GM12878 (cell line): ENCODE data around the gene TMTC1. TPM values are rescaled to one million over a fixed set of nuclear protein-coding genes. Genes with fewer than 3 reads are reported as not detected.

ENCODE experiments used
- ATAC-seq: fragments of 200-7000 bp; cut with Tn5 transposase; 3 replicates; pipeline ENCODE4 v1.9.1; 2020; ENCODE audit warnings: mild to moderate bottlenecking, moderate library complexity
- BruUV-seq: library from RNA; stranded (reverse); fragments of 400-500 nt; replicated peaks from 2 replicates; lab custom pipeline; 2021; lab: Mats Ljungman, UMichigan
- CTCF ChIA-PET: fragments of 300-600 bp; sonication (Branson Sonifier 250); formaldehyde crosslinking; extraction: SDS; loops from one replicate; lab custom pipeline; 2021; ENCODE audit warnings: inconsistent platforms; lab: Yijun Ruan, JAX
- POLR2A ChIA-PET: fragments of 350-600 bp; formaldehyde crosslinking; extraction: SDS; loops from one replicate; lab custom pipeline; 2021; ENCODE audit warnings: inconsistent platforms; lab: Charles Lee
- RAD21 ChIA-PET: fragments of 300-600 bp; sonication (Branson Sonifier 250); formaldehyde crosslinking; loops from one replicate; lab custom pipeline; 2023; ENCODE audit warnings: antibody characterized with exemption; ENCODE audit not compliant: unreplicated experiment; lab: Charles Lee
- SMC1A ChIA-PET: fragments of 300-600 bp; sonication (Branson Sonifier 250); formaldehyde crosslinking; loops from one replicate; lab custom pipeline; 2023; ENCODE audit not compliant: unreplicated experiment, uncharacterized antibody; lab: Charles Lee
- DNase-seq: peaks from one replicate; pipeline ENCODE4 v3.0.0-alpha.2; 2011; ENCODE audit warnings: low read depth, low spot score
- FAIRE-seq: peaks from 3 replicates; lab custom pipeline; 2011; peaks lifted over from hg19 to GRCh38; lab: Jason Lieb, UNC
- H2AFZ ChIP-seq: 2 replicates; pipeline ENCODE4 v1.6.0; 2011; ENCODE audit warnings: low read depth, low read length, control low read depth; ENCODE audit not compliant: control insufficient read depth
- H3K27ac ChIP-seq: 2 replicates; pipeline ENCODE4 v1.5.1; 2011; ENCODE audit warnings: control low read depth; ENCODE audit not compliant: control insufficient read depth, insufficient read depth
- H3K27me3 ChIP-seq, 2 experiments: replicated peaks in 1 of 2; 2 replicates each; pipeline versions ENCODE4 v1.6.0 to v1.6.1; 2011; ENCODE audit warnings: low read length in 1 of 2; ENCODE audit not compliant: control insufficient read depth in 2 of 2, insufficient read depth in 2 of 2
- H3K36me3 ChIP-seq, 2 experiments: 2 replicates each; pipeline ENCODE4 v1.5.1; 2011; ENCODE audit warnings: low read length in 1 of 2; ENCODE audit not compliant: control insufficient read depth in 2 of 2, insufficient read depth in 2 of 2
- H3K4me1 ChIP-seq: 2 replicates; pipeline ENCODE4 v1.6.1; 2011; ENCODE audit warnings: mild to moderate bottlenecking, low read length, moderate library complexity, mixed read lengths; ENCODE audit not compliant: control insufficient read depth, insufficient read depth
- H3K4me2 ChIP-seq: 2 replicates; pipeline ENCODE4 v1.6.0; 2011; ENCODE audit warnings: control low read depth; ENCODE audit not compliant: control insufficient read depth, insufficient read depth
- H3K4me3 ChIP-seq: fragments of 200-600 bp; sonication (generic); 2 replicates; pipeline ENCODE4 v1.5.1; 2016
- H3K79me2 ChIP-seq: 2 replicates; pipeline ENCODE4 v1.6.0; 2011; ENCODE audit warnings: low read length; ENCODE audit not compliant: control insufficient read depth, insufficient read depth
- H3K9ac ChIP-seq: 2 replicates; pipeline ENCODE4 v1.8.0; 2011; ENCODE audit warnings: low read length, control low read depth, mixed read lengths; ENCODE audit not compliant: control insufficient read depth, insufficient read depth
- H3K9me3 ChIP-seq: replicated peaks from 3 replicates; pipeline ENCODE4 v1.5.1; 2011; ENCODE audit warnings: mild to moderate bottlenecking, low read length; ENCODE audit not compliant: control insufficient read depth, insufficient read depth
- H4K20me1 ChIP-seq: 2 replicates; pipeline ENCODE4 v1.6.0; 2011; ENCODE audit not compliant: control insufficient read depth, insufficient read depth
- CHD2 ChIP-seq: IDR thresholded peaks from 2 replicates; pipeline ENCODE4 v1.6.1; 2011; ENCODE audit warnings: low read depth, low read length, improper control_type of control experiment, borderline replicate concordance
- ESRRA ChIP-seq: IDR thresholded peaks from 2 replicates; pipeline ENCODE4 v1.6.1; 2012; ENCODE audit warnings: mild to moderate bottlenecking, low read length, improper control_type of control experiment
- KLF5 ChIP-seq: fragments of 450-650 bp; IDR thresholded peaks from 2 replicates; pipeline ENCODE4 v1.6.1; 2014; ENCODE audit warnings: mild to moderate bottlenecking; ENCODE audit not compliant: partially characterized antibody
- NR2C2 ChIP-seq: IDR thresholded peaks from 2 replicates; pipeline ENCODE4 v1.6.1; 2011; ENCODE audit warnings: borderline replicate concordance, low read depth; ENCODE audit not compliant: control insufficient read depth, insufficient read length
- POLR2A ChIP-seq: IDR thresholded peaks from 2 replicates; pipeline ENCODE4 v1.6.1; 2011; ENCODE audit warnings: low read depth, mild to moderate bottlenecking, low read length
- RB1 ChIP-seq: fragments of 450-650 bp; formaldehyde crosslinking; IDR thresholded peaks from 2 replicates; pipeline ENCODE4 v1.6.1; 2017; ENCODE audit warnings: mild to moderate bottlenecking, borderline replicate concordance
- SMARCA5 ChIP-seq: fragments of 450-650 bp; IDR thresholded peaks from 2 replicates; pipeline ENCODE4 v1.6.1; 2017; ENCODE audit warnings: mild to moderate bottlenecking
- YY1 ChIP-seq: IDR thresholded peaks from 2 replicates; pipeline ENCODE4 v1.6.1; 2011; ENCODE audit warnings: low read depth, mild to moderate bottlenecking, low read length
- ZBED1 ChIP-seq: IDR thresholded peaks from 2 replicates; pipeline ENCODE4 v1.6.1; 2016; ENCODE audit warnings: borderline replicate concordance
- ZNF217 ChIP-seq: fragments of 450-650 bp; IDR thresholded peaks from 2 replicates; pipeline ENCODE4 v1.6.1; 2017; ENCODE audit warnings: antibody characterized with exemption, mild to moderate bottlenecking
- WGBS: methylation state at CpG from one replicate; pipeline ENCODE4 v1.1.6; 2016; ENCODE audit warnings: low lambda C conversion rate; ENCODE audit not compliant: insufficient replicate concordance, insufficient coverage; ENCODE audit errors: missing lambda C conversion rate; 5-methylcytosine and 5-hydroxymethylcytosine counted together
- in situ Hi-C: fragments of 300-500 bp; cut with MboI; formaldehyde crosslinking; loops from 9 replicates; pipeline ENCODE4 v1.14.3; 2018; ENCODE audit warnings: mixed read lengths
- intact Hi-C: fragments of 100-400 bp; cut with micrococcal nuclease; formaldehyde crosslinking; loops from one replicate; pipeline ENCODE4 v1.14.2; 2022; ENCODE audit not compliant: unreplicated experiment
- polyA plus RNA-seq, 11 experiments: library from polyadenylated mRNA; depleted of rRNA in 4 of 11; unstranded in 6 of 11; stranded (reverse) in 5 of 11; fragments of >200 nt; fragmentation: Nextera tagmentation in 4 of 11; fragmentation: Illumina TruSeq in 1 of 11; extraction: Ambion mirVana in 4 of 11; extraction: Trizol in 1 of 11; gene quantifications; 1 replicate in 1 of 11; 2 replicates in 10 of 11; pipeline versions ENCODE4 v1.2.1 to v1.2.3, GENCODE V29; 2011 to 2016; ENCODE audit warnings: inconsistent platforms in 2 of 11, missing spikeins in 2 of 11, low read depth in 1 of 11
- total RNA-seq, 4 experiments: library from RNA; depleted of rRNA in 3 of 4; stranded (reverse); fragments of >200 nt in 3 of 4; fragmentation: Illumina TruSeq in 1 of 4; extraction: Trizol in 1 of 4; gene quantifications; 2 replicates each; pipeline versions ENCODE4 v1.2.1 to v1.2.3, GENCODE V29; 2013 to 2021
- TF ChIP-seq, protein P1 (sequence below): fragments of 450-650 bp; IDR thresholded peaks from 2 replicates; pipeline ENCODE4 v1.6.1; 2018; ENCODE audit warnings: borderline replicate concordance, mild to moderate bottlenecking; ENCODE audit not compliant: partially characterized antibody
- TF ChIP-seq, protein P2 (sequence below): IDR thresholded peaks from 2 replicates; pipeline ENCODE4 v1.6.1; 2012; ENCODE audit warnings: mild to moderate bottlenecking, low read depth, low read length
- TF ChIP-seq, protein P3 (sequence below): fragments of 450-650 bp; formaldehyde crosslinking; IDR thresholded peaks from 2 replicates; pipeline ENCODE4 v1.4.0; 2022; ENCODE audit warnings: mild to moderate bottlenecking, moderate library complexity

The TMTC1 gene
- total and polyA plus RNA-seq, 10 of the 15 experiments (the other 5 are each of a cell fraction or from before 2014, with no cell fraction given), result 0.10 to 20.9 (median 0.57) TPM

DNA sequence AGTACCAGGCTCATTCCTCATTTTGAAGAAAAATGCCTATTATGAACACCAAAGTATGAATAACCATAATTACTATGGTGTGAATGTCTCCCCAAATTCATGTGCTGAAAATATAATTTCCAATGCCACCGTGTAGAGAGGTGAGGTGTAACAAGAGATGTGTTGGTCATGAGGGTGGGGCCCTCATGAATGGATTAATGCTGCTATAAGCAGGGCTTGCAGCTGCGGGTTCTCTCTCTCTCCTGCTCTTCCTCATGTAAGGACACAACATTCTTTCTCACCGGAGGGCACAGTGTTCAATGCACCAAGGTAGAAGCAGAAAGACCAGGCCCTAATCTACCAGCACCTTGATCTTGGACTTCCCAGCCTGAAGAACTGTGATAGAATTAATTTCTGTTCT lies 70.0 kb downstream of the TMTC1 start:
- no peak for TF ChIP-seq CHD2
- no peak for TF ChIP-seq YY1
- no peak for TF ChIP-seq SMARCA5
- TF ChIP-seq POLR2A, result no peak
- TF ChIP-seq NR2C2, result no peak
- TF ChIP-seq, protein P1, sequence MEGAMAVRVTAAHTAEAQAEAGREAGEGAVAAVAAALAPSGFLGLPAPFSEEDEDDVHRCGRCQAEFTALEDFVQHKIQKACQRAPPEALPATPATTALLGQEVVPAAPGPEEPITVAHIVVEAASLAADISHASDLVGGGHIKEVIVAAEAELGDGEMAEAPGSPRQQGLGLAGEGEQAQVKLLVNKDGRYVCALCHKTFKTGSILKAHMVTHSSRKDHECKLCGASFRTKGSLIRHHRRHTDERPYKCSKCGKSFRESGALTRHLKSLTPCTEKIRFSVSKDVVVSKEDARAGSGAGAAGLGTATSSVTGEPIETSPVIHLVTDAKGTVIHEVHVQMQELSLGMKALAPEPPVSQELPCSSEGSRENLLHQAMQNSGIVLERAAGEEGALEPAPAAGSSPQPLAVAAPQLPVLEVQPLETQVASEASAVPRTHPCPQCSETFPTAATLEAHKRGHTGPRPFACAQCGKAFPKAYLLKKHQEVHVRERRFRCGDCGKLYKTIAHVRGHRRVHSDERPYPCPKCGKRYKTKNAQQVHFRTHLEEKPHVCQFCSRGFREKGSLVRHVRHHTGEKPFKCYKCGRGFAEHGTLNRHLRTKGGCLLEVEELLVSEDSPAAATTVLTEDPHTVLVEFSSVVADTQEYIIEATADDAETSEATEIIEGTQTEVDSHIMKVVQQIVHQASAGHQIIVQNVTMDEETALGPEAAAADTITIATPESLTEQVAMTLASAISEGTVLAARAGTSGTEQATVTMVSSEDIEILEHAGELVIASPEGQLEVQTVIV, result no peak
- TF ChIP-seq, protein P2, sequence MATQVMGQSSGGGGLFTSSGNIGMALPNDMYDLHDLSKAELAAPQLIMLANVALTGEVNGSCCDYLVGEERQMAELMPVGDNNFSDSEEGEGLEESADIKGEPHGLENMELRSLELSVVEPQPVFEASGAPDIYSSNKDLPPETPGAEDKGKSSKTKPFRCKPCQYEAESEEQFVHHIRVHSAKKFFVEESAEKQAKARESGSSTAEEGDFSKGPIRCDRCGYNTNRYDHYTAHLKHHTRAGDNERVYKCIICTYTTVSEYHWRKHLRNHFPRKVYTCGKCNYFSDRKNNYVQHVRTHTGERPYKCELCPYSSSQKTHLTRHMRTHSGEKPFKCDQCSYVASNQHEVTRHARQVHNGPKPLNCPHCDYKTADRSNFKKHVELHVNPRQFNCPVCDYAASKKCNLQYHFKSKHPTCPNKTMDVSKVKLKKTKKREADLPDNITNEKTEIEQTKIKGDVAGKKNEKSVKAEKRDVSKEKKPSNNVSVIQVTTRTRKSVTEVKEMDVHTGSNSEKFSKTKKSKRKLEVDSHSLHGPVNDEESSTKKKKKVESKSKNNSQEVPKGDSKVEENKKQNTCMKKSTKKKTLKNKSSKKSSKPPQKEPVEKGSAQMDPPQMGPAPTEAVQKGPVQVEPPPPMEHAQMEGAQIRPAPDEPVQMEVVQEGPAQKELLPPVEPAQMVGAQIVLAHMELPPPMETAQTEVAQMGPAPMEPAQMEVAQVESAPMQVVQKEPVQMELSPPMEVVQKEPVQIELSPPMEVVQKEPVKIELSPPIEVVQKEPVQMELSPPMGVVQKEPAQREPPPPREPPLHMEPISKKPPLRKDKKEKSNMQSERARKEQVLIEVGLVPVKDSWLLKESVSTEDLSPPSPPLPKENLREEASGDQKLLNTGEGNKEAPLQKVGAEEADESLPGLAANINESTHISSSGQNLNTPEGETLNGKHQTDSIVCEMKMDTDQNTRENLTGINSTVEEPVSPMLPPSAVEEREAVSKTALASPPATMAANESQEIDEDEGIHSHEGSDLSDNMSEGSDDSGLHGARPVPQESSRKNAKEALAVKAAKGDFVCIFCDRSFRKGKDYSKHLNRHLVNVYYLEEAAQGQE, result no peak
- no peak for TF ChIP-seq ZNF217
- TF ChIP-seq RB1, result no peak
- TF ChIP-seq ZBED1, result no peak
- no peak for TF ChIP-seq ESRRA
- TF ChIP-seq KLF5, result no peak
- TF ChIP-seq, protein P3, sequence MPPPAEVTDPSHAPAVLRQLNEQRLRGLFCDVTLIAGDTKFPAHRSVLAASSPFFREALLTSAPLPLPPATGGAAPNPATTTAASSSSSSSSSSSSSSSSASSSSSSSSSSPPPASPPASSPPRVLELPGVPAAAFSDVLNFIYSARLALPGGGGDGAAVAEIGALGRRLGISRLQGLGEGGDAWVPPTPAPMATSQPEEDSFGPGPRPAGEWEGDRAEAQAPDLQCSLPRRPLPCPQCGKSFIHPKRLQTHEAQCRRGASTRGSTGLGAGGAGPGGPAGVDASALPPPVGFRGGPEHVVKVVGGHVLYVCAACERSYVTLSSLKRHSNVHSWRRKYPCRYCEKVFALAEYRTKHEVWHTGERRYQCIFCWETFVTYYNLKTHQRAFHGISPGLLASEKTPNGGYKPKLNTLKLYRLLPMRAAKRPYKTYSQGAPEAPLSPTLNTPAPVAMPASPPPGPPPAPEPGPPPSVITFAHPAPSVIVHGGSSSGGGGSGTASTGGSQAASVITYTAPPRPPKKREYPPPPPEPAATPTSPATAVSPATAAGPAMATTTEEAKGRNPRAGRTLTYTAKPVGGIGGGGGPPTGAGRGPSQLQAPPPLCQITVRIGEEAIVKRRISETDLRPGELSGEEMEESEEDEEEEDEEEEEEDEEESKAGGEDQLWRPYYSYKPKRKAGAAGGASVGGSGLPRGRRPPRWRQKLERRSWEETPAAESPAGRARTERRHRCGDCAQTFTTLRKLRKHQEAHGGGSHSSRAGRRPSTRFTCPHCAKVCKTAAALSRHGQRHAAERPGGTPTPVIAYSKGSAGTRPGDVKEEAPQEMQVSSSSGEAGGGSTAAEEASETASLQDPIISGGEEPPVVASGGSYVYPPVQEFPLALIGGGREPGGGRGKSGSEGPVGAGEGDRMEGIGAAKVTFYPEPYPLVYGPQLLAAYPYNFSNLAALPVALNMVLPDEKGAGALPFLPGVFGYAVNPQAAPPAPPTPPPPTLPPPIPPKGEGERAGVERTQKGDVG, result no peak
- POLR2A ChIA-PET, result no interaction called here
- RAD21 ChIA-PET, result no interaction called here
- intact Hi-C loops, result no loop called here
- FAIRE-seq (no peak), ATAC-seq (no peak), DNase-seq (no peak)
- Histone ChIP-seq H2AFZ (no peak overlapping the region), H3K4me1 (no peaks in the 10 kb centered on the region), H3K36me3 (no peaks in the 10 kb centered on the region), H3K27ac (no peak overlapping the region), H3K9me3 (no peaks in the 10 kb centered on the region), H3K4me3 (no peak overlapping the region), H4K20me1 (no peaks in the 10 kb centered on the region), H3K4me2 (no peak overlapping the region), H3K27me3 (no peaks in the 10 kb centered on the region), H3K9ac (no peak overlapping the region), H3K79me2 (no peaks in the 10 kb centered on the region)
- CTCF ChIA-PET, result no interaction called here
- BruUV-seq, result no TSS peak
- in situ Hi-C loops, result no loop called here
- WGBS, result 37% methylated on average over 3 of the region's 3 CpGs
- SMC1A ChIA-PET, result interaction anchor here (2.5 kb wide), 1 partner anchor 10 kb away, joined by 6 read pairs; no protein-coding TSS in a partner anchor
